ENCODE data around the gene ATAT1. TPM values are rescaled to one million over a fixed set of nuclear protein-coding genes. Genes with fewer than 3 reads are reported as not detected.

Gene ATAT1
- total RNA-seq, 1 experiment from 2014 or later = 15.8 TPM

DNA sequence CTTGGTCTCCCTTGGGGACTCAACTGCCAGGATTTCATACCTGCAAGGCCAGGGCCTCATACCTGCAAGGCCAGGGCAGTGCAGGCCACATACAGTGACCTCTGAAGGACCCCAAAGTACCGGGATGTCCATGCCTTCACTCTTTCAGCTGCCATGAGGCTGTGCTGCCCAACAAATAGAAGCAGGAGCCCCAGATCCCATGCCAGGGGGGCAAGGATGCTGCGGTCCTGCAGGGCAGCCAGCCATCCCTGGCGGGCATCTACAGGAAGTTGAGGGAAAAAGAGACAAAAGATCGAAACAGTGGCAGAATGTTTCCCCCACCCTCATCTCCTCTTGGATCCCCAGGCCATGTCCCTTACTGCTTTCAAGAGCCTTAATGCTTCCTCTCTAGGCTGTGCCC is 63.3 kb downstream of the ATAT1 start:
- intact Hi-C loops (cut with micrococcal nuclease; ENCODE audit: unreplicated experiment) (no loop called here), in situ Hi-C loops (cut with HindIII; ENCODE audit: low pct_unique_long_range_greater_than_20kb, low sequenced_read_pairs) (no loop called here)
- CTCF ChIA-PET = interaction anchor here (0.7 kb wide), 1 partner anchor 112 kb away, joined by 3 read pairs; no protein-coding TSS in a partner anchor
- no peak for DNase-seq (ENCODE audit: low read depth, low spot score)
- Histone ChIP-seq H3K9me3 (ENCODE audit: control insufficient read depth, insufficient read depth, low read depth, low read length) (no peaks in the 10 kb centered on the region), H3K27me3 (ENCODE audit: control insufficient read depth, insufficient read depth, low read length) (no peaks in the 10 kb centered on the region), H3K27ac (ENCODE audit: low read length) (peak overlapping the region; percentile 87), H3K36me3 (ENCODE audit: control insufficient read depth, insufficient read depth, low read length) (no peaks in the 10 kb centered on the region), H3K4me3 (ENCODE audit: low read depth in 2 of 2, low read length in 2 of 2) (peak overlapping the region; percentile 56 to 86), H3K4me1 (ENCODE audit: control insufficient read depth, insufficient read depth, low read length) (peaks cover 38% of the 10 kb centered on the region)
- BruUV-seq (replicated peaks) = no TSS peak
- POLR2A ChIA-PET = no interaction called here
- no peak for ATAC-seq
- TF ChIP-seq SIN3A (IDR thresholded peaks at IDR 0.05; ENCODE audit: borderline replicate concordance, insufficient read depth, low read depth, low read length) (no peak), POLR2AphosphoS5 (IDR thresholded peaks at IDR 0.05; ENCODE audit: low read depth, low read length) (no peak), TCF7L2 (IDR thresholded peaks at IDR 0.05; ENCODE audit: low read depth, low read length) (no peak)
- TF ChIP-seq, protein P1, sequence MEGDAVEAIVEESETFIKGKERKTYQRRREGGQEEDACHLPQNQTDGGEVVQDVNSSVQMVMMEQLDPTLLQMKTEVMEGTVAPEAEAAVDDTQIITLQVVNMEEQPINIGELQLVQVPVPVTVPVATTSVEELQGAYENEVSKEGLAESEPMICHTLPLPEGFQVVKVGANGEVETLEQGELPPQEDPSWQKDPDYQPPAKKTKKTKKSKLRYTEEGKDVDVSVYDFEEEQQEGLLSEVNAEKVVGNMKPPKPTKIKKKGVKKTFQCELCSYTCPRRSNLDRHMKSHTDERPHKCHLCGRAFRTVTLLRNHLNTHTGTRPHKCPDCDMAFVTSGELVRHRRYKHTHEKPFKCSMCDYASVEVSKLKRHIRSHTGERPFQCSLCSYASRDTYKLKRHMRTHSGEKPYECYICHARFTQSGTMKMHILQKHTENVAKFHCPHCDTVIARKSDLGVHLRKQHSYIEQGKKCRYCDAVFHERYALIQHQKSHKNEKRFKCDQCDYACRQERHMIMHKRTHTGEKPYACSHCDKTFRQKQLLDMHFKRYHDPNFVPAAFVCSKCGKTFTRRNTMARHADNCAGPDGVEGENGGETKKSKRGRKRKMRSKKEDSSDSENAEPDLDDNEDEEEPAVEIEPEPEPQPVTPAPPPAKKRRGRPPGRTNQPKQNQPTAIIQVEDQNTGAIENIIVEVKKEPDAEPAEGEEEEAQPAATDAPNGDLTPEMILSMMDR (IDR thresholded peaks at IDR 0.05) = no peak
- TF ChIP-seq, protein P2, sequence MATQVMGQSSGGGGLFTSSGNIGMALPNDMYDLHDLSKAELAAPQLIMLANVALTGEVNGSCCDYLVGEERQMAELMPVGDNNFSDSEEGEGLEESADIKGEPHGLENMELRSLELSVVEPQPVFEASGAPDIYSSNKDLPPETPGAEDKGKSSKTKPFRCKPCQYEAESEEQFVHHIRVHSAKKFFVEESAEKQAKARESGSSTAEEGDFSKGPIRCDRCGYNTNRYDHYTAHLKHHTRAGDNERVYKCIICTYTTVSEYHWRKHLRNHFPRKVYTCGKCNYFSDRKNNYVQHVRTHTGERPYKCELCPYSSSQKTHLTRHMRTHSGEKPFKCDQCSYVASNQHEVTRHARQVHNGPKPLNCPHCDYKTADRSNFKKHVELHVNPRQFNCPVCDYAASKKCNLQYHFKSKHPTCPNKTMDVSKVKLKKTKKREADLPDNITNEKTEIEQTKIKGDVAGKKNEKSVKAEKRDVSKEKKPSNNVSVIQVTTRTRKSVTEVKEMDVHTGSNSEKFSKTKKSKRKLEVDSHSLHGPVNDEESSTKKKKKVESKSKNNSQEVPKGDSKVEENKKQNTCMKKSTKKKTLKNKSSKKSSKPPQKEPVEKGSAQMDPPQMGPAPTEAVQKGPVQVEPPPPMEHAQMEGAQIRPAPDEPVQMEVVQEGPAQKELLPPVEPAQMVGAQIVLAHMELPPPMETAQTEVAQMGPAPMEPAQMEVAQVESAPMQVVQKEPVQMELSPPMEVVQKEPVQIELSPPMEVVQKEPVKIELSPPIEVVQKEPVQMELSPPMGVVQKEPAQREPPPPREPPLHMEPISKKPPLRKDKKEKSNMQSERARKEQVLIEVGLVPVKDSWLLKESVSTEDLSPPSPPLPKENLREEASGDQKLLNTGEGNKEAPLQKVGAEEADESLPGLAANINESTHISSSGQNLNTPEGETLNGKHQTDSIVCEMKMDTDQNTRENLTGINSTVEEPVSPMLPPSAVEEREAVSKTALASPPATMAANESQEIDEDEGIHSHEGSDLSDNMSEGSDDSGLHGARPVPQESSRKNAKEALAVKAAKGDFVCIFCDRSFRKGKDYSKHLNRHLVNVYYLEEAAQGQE (IDR thresholded peaks at IDR 0.05; ENCODE audit: insufficient read depth in 1 of 2, low read depth in 2 of 2, low read length in 1 of 2) = no peak

DNA sequence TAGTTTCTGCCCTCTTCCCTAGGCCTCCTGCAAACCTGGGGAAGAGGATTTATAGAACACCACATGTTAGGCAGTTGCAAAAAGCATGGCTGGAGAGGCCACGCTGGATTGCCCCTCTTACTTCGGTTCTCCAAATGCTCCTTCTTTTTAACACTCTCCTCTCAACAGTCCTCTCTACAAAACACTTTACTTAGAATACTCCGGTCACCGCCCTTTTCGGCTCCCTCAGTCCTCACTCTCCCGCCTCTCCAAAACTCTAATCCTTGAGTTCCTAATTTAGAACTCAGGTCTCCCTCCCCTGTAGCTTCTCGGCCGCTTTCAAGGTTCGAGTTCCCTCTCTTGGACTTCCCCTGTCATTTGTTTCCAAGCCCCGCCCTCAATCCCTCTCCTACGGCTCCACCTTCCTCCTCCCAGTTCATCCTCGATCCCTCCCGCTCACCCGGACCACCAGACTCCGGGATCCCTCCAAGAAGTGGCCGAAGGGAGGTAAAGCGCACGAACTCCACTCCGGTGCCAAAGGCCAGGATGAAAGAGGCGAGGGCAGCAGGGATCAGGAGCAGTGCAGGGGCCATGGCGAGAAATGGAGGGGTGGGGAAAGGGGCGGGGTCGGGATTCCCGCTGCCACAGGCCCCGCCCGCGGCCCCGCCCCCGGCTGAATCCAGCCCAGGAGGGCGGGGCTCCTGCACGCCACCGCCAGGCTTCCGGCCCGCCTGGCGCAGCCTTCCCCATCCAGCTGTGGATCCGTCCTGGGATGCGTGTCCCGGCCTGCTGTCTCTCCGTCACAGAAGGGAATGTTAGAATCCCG is 63.9 kb downstream of the ATAT1 start, which contains the start of gene NRM:
Gene NRM (minus strand): TSS at position 582 of the 805 bp plus-strand sequence. CDS start 10 bp downstream, at position 572.
- TF ChIP-seq, protein P2 (IDR thresholded peaks at IDR 0.05; ENCODE audit: insufficient read depth in 1 of 2, low read depth in 2 of 2, low read length in 1 of 2) = no peak
- TF ChIP-seq, protein P1 (IDR thresholded peaks at IDR 0.05) = no peak
- TF ChIP-seq SIN3A (IDR thresholded peaks at IDR 0.05; ENCODE audit: borderline replicate concordance, insufficient read depth, low read depth, low read length) (peak; percentile 69; the same call in 1 of the 2 replicates), POLR2AphosphoS5 (IDR thresholded peaks at IDR 0.05; ENCODE audit: low read depth, low read length) (peak; percentile 48; the same call in 1 of the 2 replicates)
- ATAC-seq = peak; percentile 78
- Histone ChIP-seq H3K4me1 (ENCODE audit: control insufficient read depth, insufficient read depth, low read length) (peaks cover 33% of the 10 kb centered on the region), H3K27me3 (ENCODE audit: control insufficient read depth, insufficient read depth, low read length) (no peaks in the 10 kb centered on the region), H3K9me3 (ENCODE audit: control insufficient read depth, insufficient read depth, low read depth, low read length) (no peaks in the 10 kb centered on the region), H3K27ac (ENCODE audit: low read length) (peak within 1 kb of the TSS; percentile 87), H3K4me3 (ENCODE audit: low read depth in 2 of 2, low read length in 2 of 2) (peak within 1 kb of the TSS; percentile 56 to 86), H3K36me3 (ENCODE audit: control insufficient read depth, insufficient read depth, low read length) (no peaks in the 10 kb centered on the region)
- CTCF ChIA-PET = interaction anchor here (0.6 kb wide), 1 partner anchor 502 kb away, joined by 6 read pairs; no protein-coding TSS in a partner anchor
- POLR2A ChIA-PET = interaction anchor here (0.9 to 1.1 kb wide), 3 partner anchors 18 to 31 kb away, joined by 4 to 5 read pairs (median 4); partner anchors contain the start of genes DHX16 and MDC1
- no TSS peak for BruUV-seq (replicated peaks)
- intact Hi-C loops (cut with micrococcal nuclease; ENCODE audit: unreplicated experiment) (no loop called here), in situ Hi-C loops (cut with HindIII; ENCODE audit: low pct_unique_long_range_greater_than_20kb, low sequenced_read_pairs) (no loop called here)
- DNase-seq (ENCODE audit: low read depth, low spot score) = peak; percentile 55

Measured in Panc1 (cell line).